ENCODE data around the gene BLOC1S6. TPM values are rescaled to one million over a fixed set of nuclear protein-coding genes. Genes with fewer than 3 reads are reported as not detected.

The BLOC1S6 gene
- total and polyA plus RNA-seq, 10 donors: 18.6 to 67.3 (median 47.8) TPM

- Histone ChIP-seq H3K4me3 (no peak overlapping the region), H3K4me1 (peaks cover 0 to 58% (median 29%) of the 10 kb centered on the region in 6 donors), H3K36me3 (peaks cover 0 to 49% (median 16%) of the 10 kb centered on the region in 6 donors), H3K27ac (peak overlapping the region in 1 of 8 donors; percentile 8), H3K9me3 (no peaks in the 10 kb centered on the region), H3K27me3 (replicated peaks in 1 of 7) (no peaks in the 10 kb centered on the region)
- WGBS, 5 donors: 85 to 98% (median 91%) methylated on average over 1 of the region's 1 CpG
- TF ChIP-seq POLR2AphosphoS5 (IDR thresholded peaks at IDR 0.05): no peak
- TF ChIP-seq POLR2A (IDR thresholded peaks at IDR 0.05): no peak
- TF ChIP-seq CTCF (IDR thresholded peaks at IDR 0.05 in 8 of 11, conservative IDR thresholded peaks at IDR 0.05 in 3 of 11): no peak
- no peak for DNase-seq
- intact Hi-C loops (cut with DNase I; ENCODE audit: low total_unique reads): no loop called here
These were observed 19.7 kb downstream of the BLOC1S6 start for GRCh38 chr15:45606841-45607240.

GRCh38 chr15:45611305-45611704 is 24.1 kb downstream of the BLOC1S6 start:
- TF ChIP-seq CTCF (IDR thresholded peaks at IDR 0.05 in 8 of 11, conservative IDR thresholded peaks at IDR 0.05 in 3 of 11): peak in 6 of 11 experiments; percentile 31 to 47 (median 36)
- TF ChIP-seq POLR2A (IDR thresholded peaks at IDR 0.05): no peak
- DNase-seq: no peak
- H3K27ac ChIP-seq: no peak overlapping the region
- no peaks in the 10 kb centered on the region for H3K27me3 ChIP-seq (replicated peaks in 1 of 7)
- H3K36me3 ChIP-seq: peaks cover 0 to 37% (median 5%) of the 10 kb centered on the region in 6 donors
- 17 to 27% (median 26%) methylated on average over 4 of the region's 4 CpGs for WGBS, 5 donors
- H3K4me1 ChIP-seq: peaks cover 0 to 21% (median 9%) of the 10 kb centered on the region in 6 donors
- no peaks in the 10 kb centered on the region for H3K9me3 ChIP-seq
- no peak overlapping the region for H3K4me3 ChIP-seq
- intact Hi-C loops (cut with DNase I; ENCODE audit: low total_unique reads): no loop called here

GRCh38 chr15:45612790-45613415 is 25.7 kb downstream of the BLOC1S6 start:
- Histone ChIP-seq H3K27ac (no peak overlapping the region), H3K36me3 (peaks cover 0 to 21% (median 0%) of the 10 kb centered on the region in 6 donors), H3K27me3 (replicated peaks in 1 of 7) (no peaks in the 10 kb centered on the region), H3K9me3 (no peaks in the 10 kb centered on the region), H3K4me1 (peaks cover 0 to 7% (median 0%) of the 10 kb centered on the region in 6 donors), H3K4me3 (no peak overlapping the region)
- TF ChIP-seq POLR2A (IDR thresholded peaks at IDR 0.05) (no peak), CTCF (IDR thresholded peaks at IDR 0.05 in 8 of 11, conservative IDR thresholded peaks at IDR 0.05 in 3 of 11) (no peak), POLR2AphosphoS5 (IDR thresholded peaks at IDR 0.05) (no peak)
- 60 to 95% (median 63%) methylated on average over 1 of the region's 1 CpG for WGBS, 5 donors
- DNase-seq: no peak
- intact Hi-C loops (cut with DNase I; ENCODE audit: low total_unique reads): no loop called here

- H3K27ac ChIP-seq: no peak overlapping the region
- H3K27me3 ChIP-seq (replicated peaks in 1 of 7): no peaks in the 10 kb centered on the region
- WGBS, 5 donors: 74 to 86% (median 79%) methylated on average over 3 of the region's 3 CpGs
- TF ChIP-seq POLR2A (IDR thresholded peaks at IDR 0.05) (no peak), CTCF (IDR thresholded peaks at IDR 0.05 in 8 of 11, conservative IDR thresholded peaks at IDR 0.05 in 3 of 11) (no peak)
- no peak overlapping the region for H3K4me3 ChIP-seq
- no peak for DNase-seq
- no peaks in the 10 kb centered on the region for H3K9me3 ChIP-seq
- H3K4me1 ChIP-seq: peaks cover 0 to 7% (median 0%) of the 10 kb centered on the region in 6 donors
- H3K36me3 ChIP-seq: no peaks in the 10 kb centered on the region
- intact Hi-C loops (cut with DNase I; ENCODE audit: low total_unique reads): no loop called here
These were observed 29.7 kb downstream of the BLOC1S6 start for GRCh38 chr15:45616901-45617323.
